HepG2 (cell line): Measurements from ENCODE around the gene CEBPA. TPM values are rescaled to one million over a fixed set of nuclear protein-coding genes. Genes with fewer than 3 reads are reported as not detected.

Experiments used
- ELF3 ChIP-seq: IDR thresholded peaks from 2 replicates; pipeline ENCODE4 v1.6.1; 2016; ENCODE audit warnings: missing genetic modification reagents, missing compliant biosample characterization
- KDM3A ChIP-seq: IDR thresholded peaks from 2 replicates; pipeline ENCODE4 v1.6.1; 2018; ENCODE audit warnings: low read depth, missing compliant biosample characterization
- MED1 ChIP-seq: sonication (generic); formaldehyde crosslinking; IDR thresholded peaks from 2 replicates; pipeline ENCODE4 v1.4.0; 2020; ENCODE audit warnings: missing genetic modification reagents
- MEIS1 ChIP-seq: sonication (generic); formaldehyde crosslinking; IDR thresholded peaks from 2 replicates; pipeline ENCODE4 v1.9.0; 2021; ENCODE audit warnings: mild to moderate bottlenecking, missing genetic modification reagents, moderate library complexity, borderline replicate concordance
- SAFB2 ChIP-seq: sonication (generic); formaldehyde crosslinking; IDR thresholded peaks from 2 replicates; pipeline ENCODE4 v1.5.1; 2020; ENCODE audit warnings: missing genetic modification reagents, low read depth, mild to moderate bottlenecking, borderline replicate concordance
- SIN3A ChIP-seq: IDR thresholded peaks from 2 replicates; pipeline ENCODE4 v1.6.1; 2011; ENCODE audit warnings: low read depth, mild to moderate bottlenecking, control low read depth, low read length, borderline replicate concordance
- SMYD3 ChIP-seq: sonication (generic); formaldehyde crosslinking; IDR thresholded peaks from 2 replicates; pipeline ENCODE4 v1.8.1; 2023; ENCODE audit warnings: mild to moderate bottlenecking, missing genetic modification reagents
- TCF7 ChIP-seq: sonication (generic); IDR thresholded peaks from 2 replicates; pipeline ENCODE4 v1.6.1; 2016; ENCODE audit warnings: antibody characterized with exemption, low read depth
- ZBTB2 ChIP-seq: sonication (generic); formaldehyde crosslinking; IDR thresholded peaks from 2 replicates; pipeline ENCODE4 v1.8.0; 2022; ENCODE audit warnings: low read depth, missing genetic modification reagents
- ZFX ChIP-seq: sonication (generic); formaldehyde crosslinking; IDR thresholded peaks from 2 replicates; pipeline ENCODE4 v1.4.0; 2020; ENCODE audit warnings: mild to moderate bottlenecking, low read depth, missing genetic modification reagents, moderate library complexity
- ZNF383 ChIP-seq: sonication (generic); formaldehyde crosslinking; IDR thresholded peaks from 2 replicates; pipeline ENCODE4 v1.4.0; 2020; ENCODE audit warnings: missing genetic modification reagents, mild to moderate bottlenecking, borderline replicate concordance
- ZNF460 ChIP-seq: sonication (generic); formaldehyde crosslinking; IDR thresholded peaks from 2 replicates; pipeline ENCODE4 v1.5.1; 2020; ENCODE audit warnings: missing genetic modification reagents, mild to moderate bottlenecking, borderline replicate concordance
- ZNF883 ChIP-seq: sonication (generic); formaldehyde crosslinking; IDR thresholded peaks from 2 replicates; pipeline ENCODE4 v1.5.1; 2020; ENCODE audit warnings: mild to moderate bottlenecking, missing genetic modification reagents; ENCODE audit errors: not compliant biosample characterization
- polyA plus RNA-seq, 8 experiments: library from polyadenylated mRNA; depleted of rRNA in 3 of 8; stranded (reverse) in 7 of 8; unstranded in 1 of 8; fragments of >200 nt; fragmentation: Illumina TruSeq in 4 of 8; extraction: Trizol in 4 of 8; gene quantifications; 2 replicates each; pipeline versions ENCODE4 v1.2.1 to v1.2.3, GENCODE V29; 2011 to 2016; ENCODE audit warnings: low read depth in 4 of 8, missing spikeins in 1 of 8, mixed read lengths in 1 of 8; ENCODE audit not compliant: insufficient read depth in 1 of 8
- total RNA-seq, 5 experiments: library from RNA; depleted of rRNA; stranded (reverse); fragments of >200 nt; fragmentation: Illumina TruSeq; extraction: Trizol; gene quantifications; 2 replicates each; pipeline ENCODE4 v1.2.3, GENCODE V29; 2016; ENCODE audit warnings: low read depth in 1 of 5
- TF ChIP-seq, protein P1 (sequence below), 2 experiments: IDR thresholded peaks; 2 replicates each; pipeline ENCODE4 v1.6.1; 2011 to 2012; ENCODE audit warnings: low read length in 2 of 2, borderline replicate concordance in 1 of 2, low read depth in 1 of 2, mild to moderate bottlenecking in 1 of 2, moderate library complexity in 1 of 2
- TF ChIP-seq, protein P2 (sequence below): sonication (generic); formaldehyde crosslinking; IDR thresholded peaks from 2 replicates; pipeline ENCODE4 v1.4.0; 2020; ENCODE audit warnings: mild to moderate bottlenecking, missing genetic modification reagents
- TF ChIP-seq, protein P3 (sequence below): sonication (generic); formaldehyde crosslinking; IDR thresholded peaks from 2 replicates; pipeline ENCODE4 v1.4.0; 2020; ENCODE audit warnings: missing genetic modification reagents

CEBPA gene
- total and polyA plus RNA-seq, 2 of the 13 experiments (the other 11 are each of a cell fraction or from before 2014, with no cell fraction given) = 24.8 to 103 TPM

DNA sequence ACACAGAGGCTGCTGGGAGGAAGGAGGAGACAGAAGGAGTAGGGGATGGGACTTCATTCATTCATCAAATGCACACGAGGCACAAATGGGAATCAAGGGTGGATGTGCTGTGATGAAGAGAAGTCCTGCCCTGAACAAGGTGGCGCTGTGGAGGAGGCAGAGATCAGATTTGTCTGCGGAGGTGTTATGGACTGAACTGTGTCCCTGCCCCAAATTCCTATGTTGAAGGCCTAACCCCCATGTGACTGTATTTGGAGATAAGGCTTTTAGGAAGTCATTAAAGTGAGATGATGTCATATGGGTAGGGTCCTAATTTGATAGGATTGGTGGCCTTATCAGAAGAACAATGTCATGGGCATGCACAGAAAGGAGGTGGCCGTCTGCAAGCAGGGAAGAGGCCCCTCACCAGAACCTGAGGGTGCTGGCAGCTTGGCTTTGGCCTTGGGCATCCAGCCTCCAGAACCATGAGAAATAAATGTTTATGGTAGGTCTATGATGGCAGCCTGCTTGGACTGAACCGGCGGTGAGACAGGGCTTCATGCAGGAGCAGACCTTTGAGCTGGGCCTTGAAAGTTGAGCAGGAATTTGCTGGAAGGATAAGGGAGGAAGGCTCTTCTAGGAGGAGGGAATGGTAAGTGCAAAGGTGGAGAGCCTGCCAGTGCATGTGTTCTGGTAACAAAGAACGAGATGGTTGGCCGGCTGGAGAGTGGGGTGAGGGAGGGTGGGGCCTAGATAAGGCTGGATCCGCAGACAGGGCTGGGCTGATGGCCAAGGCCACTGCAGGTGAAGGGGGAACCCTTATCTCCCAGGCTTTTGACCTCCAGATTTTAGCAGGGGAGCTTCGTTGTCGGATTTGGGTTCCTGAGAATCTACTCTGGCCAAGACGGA is 2.7 kb upstream of the CEBPA start (continued):
- TF ChIP-seq ZBTB2 (CRISPR knock-in tag) (no peak), ZNF460 (CRISPR knock-in tag) (no peak), MED1 (CRISPR knock-in tag) (peak; percentile 11; the same call in 1 of the 2 replicates), ZFX (CRISPR knock-in tag) (peak; percentile 67), SIN3A (no peak), ZNF383 (no peak), SAFB2 (CRISPR knock-in tag) (0 out of 2 replicates have a peak, but pooled peaks have one; percentile 52), TCF7 (no peak), ZNF883 (CRISPR knock-in tag) (no peak), SMYD3 (no peak), KDM3A (CRISPR knock-in tag) (no peak), ELF3 (CRISPR knock-in tag) (no peak), MEIS1 (CRISPR knock-in tag) (no peak)
- TF ChIP-seq, protein P1, sequence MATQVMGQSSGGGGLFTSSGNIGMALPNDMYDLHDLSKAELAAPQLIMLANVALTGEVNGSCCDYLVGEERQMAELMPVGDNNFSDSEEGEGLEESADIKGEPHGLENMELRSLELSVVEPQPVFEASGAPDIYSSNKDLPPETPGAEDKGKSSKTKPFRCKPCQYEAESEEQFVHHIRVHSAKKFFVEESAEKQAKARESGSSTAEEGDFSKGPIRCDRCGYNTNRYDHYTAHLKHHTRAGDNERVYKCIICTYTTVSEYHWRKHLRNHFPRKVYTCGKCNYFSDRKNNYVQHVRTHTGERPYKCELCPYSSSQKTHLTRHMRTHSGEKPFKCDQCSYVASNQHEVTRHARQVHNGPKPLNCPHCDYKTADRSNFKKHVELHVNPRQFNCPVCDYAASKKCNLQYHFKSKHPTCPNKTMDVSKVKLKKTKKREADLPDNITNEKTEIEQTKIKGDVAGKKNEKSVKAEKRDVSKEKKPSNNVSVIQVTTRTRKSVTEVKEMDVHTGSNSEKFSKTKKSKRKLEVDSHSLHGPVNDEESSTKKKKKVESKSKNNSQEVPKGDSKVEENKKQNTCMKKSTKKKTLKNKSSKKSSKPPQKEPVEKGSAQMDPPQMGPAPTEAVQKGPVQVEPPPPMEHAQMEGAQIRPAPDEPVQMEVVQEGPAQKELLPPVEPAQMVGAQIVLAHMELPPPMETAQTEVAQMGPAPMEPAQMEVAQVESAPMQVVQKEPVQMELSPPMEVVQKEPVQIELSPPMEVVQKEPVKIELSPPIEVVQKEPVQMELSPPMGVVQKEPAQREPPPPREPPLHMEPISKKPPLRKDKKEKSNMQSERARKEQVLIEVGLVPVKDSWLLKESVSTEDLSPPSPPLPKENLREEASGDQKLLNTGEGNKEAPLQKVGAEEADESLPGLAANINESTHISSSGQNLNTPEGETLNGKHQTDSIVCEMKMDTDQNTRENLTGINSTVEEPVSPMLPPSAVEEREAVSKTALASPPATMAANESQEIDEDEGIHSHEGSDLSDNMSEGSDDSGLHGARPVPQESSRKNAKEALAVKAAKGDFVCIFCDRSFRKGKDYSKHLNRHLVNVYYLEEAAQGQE (IDR thresholded peaks at IDR 0.05; ENCODE audit: borderline replicate concordance in 1 of 2, low read depth in 1 of 2, low read length in 2 of 2) = no peak
- TF ChIP-seq, protein P2, sequence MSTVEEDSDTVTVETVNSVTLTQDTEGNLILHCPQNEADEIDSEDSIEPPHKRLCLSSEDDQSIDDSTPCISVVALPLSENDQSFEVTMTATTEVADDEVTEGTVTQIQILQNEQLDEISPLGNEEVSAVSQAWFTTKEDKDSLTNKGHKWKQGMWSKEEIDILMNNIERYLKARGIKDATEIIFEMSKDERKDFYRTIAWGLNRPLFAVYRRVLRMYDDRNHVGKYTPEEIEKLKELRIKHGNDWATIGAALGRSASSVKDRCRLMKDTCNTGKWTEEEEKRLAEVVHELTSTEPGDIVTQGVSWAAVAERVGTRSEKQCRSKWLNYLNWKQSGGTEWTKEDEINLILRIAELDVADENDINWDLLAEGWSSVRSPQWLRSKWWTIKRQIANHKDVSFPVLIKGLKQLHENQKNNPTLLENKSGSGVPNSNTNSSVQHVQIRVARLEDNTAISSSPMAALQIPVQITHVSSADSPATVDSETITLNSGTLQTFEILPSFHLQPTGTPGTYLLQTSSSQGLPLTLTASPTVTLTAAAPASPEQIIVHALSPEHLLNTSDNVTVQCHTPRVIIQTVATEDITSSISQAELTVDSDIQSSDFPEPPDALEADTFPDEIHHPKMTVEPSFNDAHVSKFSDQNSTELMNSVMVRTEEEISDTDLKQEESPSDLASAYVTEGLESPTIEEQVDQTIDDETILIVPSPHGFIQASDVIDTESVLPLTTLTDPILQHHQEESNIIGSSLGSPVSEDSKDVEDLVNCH (CRISPR knock-in tag) = no peak
- TF ChIP-seq, protein P3, sequence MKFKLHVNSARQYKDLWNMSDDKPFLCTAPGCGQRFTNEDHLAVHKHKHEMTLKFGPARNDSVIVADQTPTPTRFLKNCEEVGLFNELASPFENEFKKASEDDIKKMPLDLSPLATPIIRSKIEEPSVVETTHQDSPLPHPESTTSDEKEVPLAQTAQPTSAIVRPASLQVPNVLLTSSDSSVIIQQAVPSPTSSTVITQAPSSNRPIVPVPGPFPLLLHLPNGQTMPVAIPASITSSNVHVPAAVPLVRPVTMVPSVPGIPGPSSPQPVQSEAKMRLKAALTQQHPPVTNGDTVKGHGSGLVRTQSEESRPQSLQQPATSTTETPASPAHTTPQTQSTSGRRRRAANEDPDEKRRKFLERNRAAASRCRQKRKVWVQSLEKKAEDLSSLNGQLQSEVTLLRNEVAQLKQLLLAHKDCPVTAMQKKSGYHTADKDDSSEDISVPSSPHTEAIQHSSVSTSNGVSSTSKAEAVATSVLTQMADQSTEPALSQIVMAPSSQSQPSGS = 0 out of 2 replicates have a peak, but pooled peaks have one; percentile 12
